ENCODE data around the gene PYCR2. TPM values are rescaled to one million over a fixed set of nuclear protein-coding genes. Genes with fewer than 3 reads are reported as not detected.

PYCR2 gene
- polyA plus RNA-seq, 2 donors = 38.2 to 41.5 TPM

- no peak overlapping the region for H3K27ac ChIP-seq (ENCODE audit: low read depth in 2 of 2, low read length in 1 of 2)
- no peak overlapping the region for H3K4me3 ChIP-seq (ENCODE audit: low read depth in 1 of 2, low read length in 2 of 2)
- H3K9me3 ChIP-seq (ENCODE audit: control insufficient read depth in 2 of 2, insufficient read depth in 1 of 2, low read depth in 1 of 2, low read length in 1 of 2) = no peaks in the 10 kb centered on the region
- no peaks in the 10 kb centered on the region for H3K27me3 ChIP-seq (ENCODE audit: control insufficient read depth in 1 of 2, insufficient read depth in 2 of 2, low read length in 2 of 2)
- no peaks in the 10 kb centered on the region for H3K36me3 ChIP-seq (ENCODE audit: control insufficient read depth in 2 of 2, insufficient read depth in 2 of 2, low read length in 1 of 2)
- peaks cover 2 to 5% of the 10 kb centered on the region in 2 donors for H3K4me1 ChIP-seq (ENCODE audit: control insufficient read depth in 2 of 2, insufficient read depth in 2 of 2, low read length in 1 of 2)
- 83 to 84% methylated on average over 19 of the region's 19 CpGs for WGBS, 2 donors
These were observed 26.2 kb downstream of the PYCR2 start for GRCh38 chr1:225897595-225898514.

- no peak overlapping the region for H3K27ac ChIP-seq (ENCODE audit: low read depth in 2 of 2, low read length in 1 of 2)
- H3K4me1 ChIP-seq (ENCODE audit: control insufficient read depth in 2 of 2, insufficient read depth in 2 of 2, low read length in 1 of 2) = peaks cover 2 to 5% of the 10 kb centered on the region in 2 donors
- H3K27me3 ChIP-seq (ENCODE audit: control insufficient read depth in 1 of 2, insufficient read depth in 2 of 2, low read length in 2 of 2) = no peaks in the 10 kb centered on the region
- H3K4me3 ChIP-seq (ENCODE audit: low read depth in 1 of 2, low read length in 2 of 2) = no peak overlapping the region
- 37 to 41% methylated on average over 7 of the region's 7 CpGs for WGBS, 2 donors
- H3K9me3 ChIP-seq (ENCODE audit: control insufficient read depth in 2 of 2, insufficient read depth in 1 of 2, low read depth in 1 of 2, low read length in 1 of 2) = no peaks in the 10 kb centered on the region
- H3K36me3 ChIP-seq (ENCODE audit: control insufficient read depth in 2 of 2, insufficient read depth in 2 of 2, low read length in 1 of 2) = no peaks in the 10 kb centered on the region
These were observed 27.0 kb downstream of the PYCR2 start for GRCh38 chr1:225896937-225897549.

GRCh38 chr1:225896494-225896893 lies 27.6 kb downstream of the PYCR2 start:
- Histone ChIP-seq H3K9me3 (ENCODE audit: control insufficient read depth in 2 of 2, insufficient read depth in 1 of 2, low read depth in 1 of 2, low read length in 1 of 2) (no peaks in the 10 kb centered on the region), H3K4me1 (ENCODE audit: control insufficient read depth in 2 of 2, insufficient read depth in 2 of 2, low read length in 1 of 2) (peaks cover 2 to 5% of the 10 kb centered on the region in 2 donors), H3K4me3 (ENCODE audit: low read depth in 1 of 2, low read length in 2 of 2) (no peak overlapping the region), H3K27me3 (ENCODE audit: control insufficient read depth in 1 of 2, insufficient read depth in 2 of 2, low read length in 2 of 2) (no peaks in the 10 kb centered on the region), H3K36me3 (ENCODE audit: control insufficient read depth in 2 of 2, insufficient read depth in 2 of 2, low read length in 1 of 2) (no peaks in the 10 kb centered on the region), H3K27ac (ENCODE audit: low read depth in 2 of 2, low read length in 1 of 2) (no peak overlapping the region)
- WGBS, 2 donors = 50 to 57% methylated on average over 5 of the region's 5 CpGs

DNA sequence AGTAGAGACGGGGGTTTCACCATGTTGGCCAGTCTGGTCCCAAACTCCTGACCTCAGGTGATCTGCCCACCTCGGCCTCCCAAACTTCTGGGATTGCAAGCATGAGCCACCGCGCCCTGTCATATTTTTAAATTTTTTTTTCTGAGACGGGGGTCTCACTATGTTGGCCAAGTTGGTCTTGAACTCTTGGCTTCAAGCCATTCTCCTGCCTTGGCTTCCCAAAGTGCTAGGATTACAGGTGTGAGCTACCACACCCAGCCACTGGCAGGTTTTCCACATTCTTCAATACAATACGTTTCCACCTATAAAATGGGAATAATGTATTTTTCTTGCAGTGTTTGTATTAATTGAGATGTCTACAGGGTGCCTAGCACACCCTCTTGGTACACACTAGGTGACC lies 31.7 kb downstream of the PYCR2 start:
- Histone ChIP-seq H3K9me3 (ENCODE audit: control insufficient read depth in 2 of 2, insufficient read depth in 1 of 2, low read depth in 1 of 2, low read length in 1 of 2) (no peaks in the 10 kb centered on the region), H3K27ac (ENCODE audit: low read depth in 2 of 2, low read length in 1 of 2) (no peak overlapping the region), H3K27me3 (ENCODE audit: control insufficient read depth in 1 of 2, insufficient read depth in 2 of 2, low read length in 2 of 2) (no peaks in the 10 kb centered on the region), H3K36me3 (ENCODE audit: control insufficient read depth in 2 of 2, insufficient read depth in 2 of 2, low read length in 1 of 2) (no peaks in the 10 kb centered on the region), H3K4me3 (ENCODE audit: low read depth in 1 of 2, low read length in 2 of 2) (no peak overlapping the region), H3K4me1 (ENCODE audit: control insufficient read depth in 2 of 2, insufficient read depth in 2 of 2, low read length in 1 of 2) (peaks cover 2% of the 10 kb centered on the region in 2 donors)
- WGBS, 2 donors = 82 to 88% methylated on average over 6 of the region's 6 CpGs

DNA sequence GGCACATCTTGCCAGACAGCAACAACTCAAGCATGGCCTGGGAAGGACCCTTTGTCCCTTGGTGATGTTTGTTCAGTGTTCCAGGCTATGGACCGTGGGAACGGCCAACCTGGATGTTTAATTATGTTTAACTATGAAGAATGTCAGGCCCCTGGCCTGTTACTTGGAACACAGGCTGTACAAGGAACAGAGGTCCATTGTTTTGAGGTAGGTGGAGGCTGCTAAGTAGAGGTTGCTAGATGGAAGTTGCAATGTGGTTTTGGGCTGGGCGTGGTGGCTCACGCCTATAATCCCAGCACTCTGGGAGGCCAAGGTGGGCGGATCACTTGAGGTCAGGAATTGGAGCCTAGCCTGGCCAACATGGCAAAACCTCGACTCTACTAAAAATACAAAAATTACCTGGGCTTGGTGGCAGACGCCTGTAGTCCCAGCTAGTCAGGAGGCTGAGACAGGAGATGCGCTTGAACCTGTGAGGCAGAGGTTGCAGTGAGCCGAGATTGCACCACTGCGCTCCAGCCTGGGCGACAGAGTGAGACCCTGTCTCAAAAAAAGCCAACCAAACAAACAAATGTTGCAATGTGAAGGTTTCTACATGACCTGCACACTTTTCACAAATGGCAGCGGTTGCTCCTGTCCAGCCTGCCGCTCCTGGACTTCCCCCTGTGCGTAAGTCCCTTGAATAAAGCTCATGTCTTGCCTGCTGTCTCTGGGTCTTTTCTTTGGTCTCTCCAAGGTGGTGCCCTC lies 32.6 kb downstream of the PYCR2 start:
- no peak overlapping the region for H3K27ac ChIP-seq (ENCODE audit: low read depth in 2 of 2, low read length in 1 of 2)
- H3K9me3 ChIP-seq (ENCODE audit: control insufficient read depth in 2 of 2, insufficient read depth in 1 of 2, low read depth in 1 of 2, low read length in 1 of 2) = no peaks in the 10 kb centered on the region
- 76 to 85% methylated on average over 14 of the region's 14 CpGs for WGBS, 2 donors
- H3K4me1 ChIP-seq (ENCODE audit: control insufficient read depth in 2 of 2, insufficient read depth in 2 of 2, low read length in 1 of 2) = no peaks in the 10 kb centered on the region
- H3K36me3 ChIP-seq (ENCODE audit: control insufficient read depth in 2 of 2, insufficient read depth in 2 of 2, low read length in 1 of 2) = no peaks in the 10 kb centered on the region
- no peak overlapping the region for H3K4me3 ChIP-seq (ENCODE audit: low read depth in 1 of 2, low read length in 2 of 2)
- no peaks in the 10 kb centered on the region for H3K27me3 ChIP-seq (ENCODE audit: control insufficient read depth in 1 of 2, insufficient read depth in 2 of 2, low read length in 2 of 2)

GRCh38 chr1:225890346-225891228 lies 33.5 kb downstream of the PYCR2 start:
- Histone ChIP-seq H3K27me3 (ENCODE audit: control insufficient read depth in 1 of 2, insufficient read depth in 2 of 2, low read length in 2 of 2) (no peaks in the 10 kb centered on the region), H3K9me3 (ENCODE audit: control insufficient read depth in 2 of 2, insufficient read depth in 1 of 2, low read depth in 1 of 2, low read length in 1 of 2) (no peaks in the 10 kb centered on the region), H3K27ac (ENCODE audit: low read depth in 2 of 2, low read length in 1 of 2) (no peak overlapping the region), H3K4me3 (ENCODE audit: low read depth in 1 of 2, low read length in 2 of 2) (no peak overlapping the region), H3K36me3 (ENCODE audit: control insufficient read depth in 2 of 2, insufficient read depth in 2 of 2, low read length in 1 of 2) (no peaks in the 10 kb centered on the region), H3K4me1 (ENCODE audit: control insufficient read depth in 2 of 2, insufficient read depth in 2 of 2, low read length in 1 of 2) (no peaks in the 10 kb centered on the region)
- WGBS, 2 donors = 55 to 62% methylated on average over 6 of the region's 6 CpGs

DNA sequence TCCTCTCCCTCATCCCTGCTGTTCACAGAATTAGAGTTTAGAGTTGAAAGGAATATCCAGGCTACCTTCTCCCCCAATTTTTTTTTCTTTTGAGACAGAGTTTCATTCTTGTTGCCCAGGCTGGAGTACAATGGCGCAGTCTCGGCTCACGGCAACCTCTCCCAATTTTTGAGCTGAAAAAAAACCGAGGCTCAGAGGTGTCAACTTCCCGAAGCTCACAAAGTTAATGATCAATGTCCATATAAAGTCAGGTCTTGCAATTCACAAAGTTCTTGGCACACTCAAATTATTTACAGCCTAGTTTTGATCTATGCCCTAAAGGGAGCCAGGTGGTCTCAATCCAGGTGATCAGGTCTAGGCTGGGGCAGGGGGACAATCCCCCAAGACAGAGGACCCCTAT lies 34.3 kb downstream of the PYCR2 start:
- H3K27ac ChIP-seq (ENCODE audit: low read depth in 2 of 2, low read length in 1 of 2) = no peak overlapping the region
- no peaks in the 10 kb centered on the region for H3K4me1 ChIP-seq (ENCODE audit: control insufficient read depth in 2 of 2, insufficient read depth in 2 of 2, low read length in 1 of 2)
- no peaks in the 10 kb centered on the region for H3K9me3 ChIP-seq (ENCODE audit: control insufficient read depth in 2 of 2, insufficient read depth in 1 of 2, low read depth in 1 of 2, low read length in 1 of 2)
- H3K4me3 ChIP-seq (ENCODE audit: low read depth in 1 of 2, low read length in 2 of 2) = no peak overlapping the region
- H3K36me3 ChIP-seq (ENCODE audit: control insufficient read depth in 2 of 2, insufficient read depth in 2 of 2, low read length in 1 of 2) = no peaks in the 10 kb centered on the region
- WGBS, 2 donors = 78 to 91% methylated on average over 5 of the region's 5 CpGs
- no peaks in the 10 kb centered on the region for H3K27me3 ChIP-seq (ENCODE audit: control insufficient read depth in 1 of 2, insufficient read depth in 2 of 2, low read length in 2 of 2)

DNA sequence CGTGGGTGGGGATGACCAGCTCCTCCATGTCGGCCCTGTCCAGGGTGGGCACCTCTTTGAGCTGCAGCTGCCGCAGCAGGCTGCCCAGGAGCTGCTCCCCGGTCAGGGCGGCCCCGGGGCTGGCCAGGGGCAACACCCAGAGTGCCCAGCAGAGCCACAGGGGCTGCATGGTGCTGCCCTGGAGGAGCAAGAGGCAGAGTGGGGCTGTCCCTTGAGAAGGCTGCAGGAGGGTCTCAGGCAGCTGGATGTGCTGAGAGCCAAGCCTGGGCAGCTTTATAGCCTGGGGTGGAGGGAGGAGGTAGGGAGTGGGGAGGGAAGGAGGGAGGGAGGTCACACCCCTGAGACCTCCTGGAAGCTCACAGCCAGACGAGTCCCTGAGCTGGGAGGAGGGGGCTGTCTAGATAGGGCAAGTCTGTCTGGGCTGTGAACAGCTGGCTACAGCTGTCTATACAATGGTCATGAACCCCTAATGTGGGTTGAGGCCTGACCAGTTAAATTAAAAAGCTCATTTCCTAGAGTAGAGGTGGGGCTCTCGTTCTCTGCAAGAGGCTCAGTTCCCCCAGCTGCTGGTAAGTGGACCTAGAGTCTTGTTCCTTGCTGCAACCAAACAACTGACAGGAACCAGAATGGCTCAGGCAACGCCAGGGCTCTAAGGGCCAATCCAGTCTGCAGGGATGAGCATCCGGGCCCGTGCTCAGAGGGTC lies 35.0 kb downstream of the PYCR2 start, which contains the start of gene LEFTY1:
Gene LEFTY1, minus strand, starts transcription at position 249 of the 704 bp plus-strand sequence. Its CDS starts 80 bp downstream, at position 169.
- WGBS, 2 donors = 74% methylated on average over 10 to 11 of the region's 11 CpGs
- H3K27me3 ChIP-seq (ENCODE audit: control insufficient read depth in 1 of 2, insufficient read depth in 2 of 2, low read length in 2 of 2) = no peaks in the 10 kb centered on the region
- H3K4me1 ChIP-seq (ENCODE audit: control insufficient read depth in 2 of 2, insufficient read depth in 2 of 2, low read length in 1 of 2) = no peaks in the 10 kb centered on the region
- no peaks in the 10 kb centered on the region for H3K9me3 ChIP-seq (ENCODE audit: control insufficient read depth in 2 of 2, insufficient read depth in 1 of 2, low read depth in 1 of 2, low read length in 1 of 2)
- H3K27ac ChIP-seq (ENCODE audit: low read depth in 2 of 2, low read length in 1 of 2) = no peak within 1 kb of the TSS
- H3K36me3 ChIP-seq (ENCODE audit: control insufficient read depth in 2 of 2, insufficient read depth in 2 of 2, low read length in 1 of 2) = no peaks in the 10 kb centered on the region
- no peak within 1 kb of the TSS for H3K4me3 ChIP-seq (ENCODE audit: low read depth in 1 of 2, low read length in 2 of 2)
